Skeletal muscle satellite cell (primary cell): ENCODE data around the gene TOB2.
"Not testable (repeated sequence)": the region's sequence is repeated elsewhere in the genome, so short reads cannot be mapped to it uniquely, and the experiment has no call there.

Experiments used
- H3K27me3 ChIP-seq: 2 replicates; pipeline ENCODE4 v1.7.0; 2013; ENCODE audit warnings: low read length; ENCODE audit not compliant: control insufficient read depth, insufficient read depth
- H3K36me3 ChIP-seq: 2 replicates; pipeline ENCODE4 v1.7.0; 2013; ENCODE audit warnings: mild to moderate bottlenecking, control low read depth, low read length; ENCODE audit not compliant: insufficient read depth
- H3K4me1 ChIP-seq: 2 replicates; pipeline ENCODE4 v1.7.0; 2013; ENCODE audit warnings: low read length; ENCODE audit not compliant: control insufficient read depth, insufficient read depth
- H3K4me2 ChIP-seq: 2 replicates; pipeline ENCODE4 v1.7.0; 2013; ENCODE audit warnings: mild to moderate bottlenecking, low read length
- H3K4me3 ChIP-seq: 2 replicates; pipeline ENCODE4 v1.7.0; 2013; ENCODE audit warnings: low read length
- H3K9ac ChIP-seq: 2 replicates; pipeline ENCODE4 v1.7.0; 2013; ENCODE audit warnings: mild to moderate bottlenecking, low read depth, low read length, moderate library complexity
- H3K9me3 ChIP-seq: replicated peaks from 2 replicates; pipeline ENCODE4 v1.7.0; 2013; ENCODE audit warnings: mild to moderate bottlenecking, control low read depth, low read length

The TOB2 gene

GRCh38 chr22:41435560-41435959 lies 11.0 kb downstream of the TOB2 start:
- H3K36me3 ChIP-seq: peaks cover 65% of the 10 kb centered on the region
- no peak overlapping the region for H3K9ac ChIP-seq
- H3K4me1 ChIP-seq: peaks cover 5% of the 10 kb centered on the region
- no peak overlapping the region for H3K4me2 ChIP-seq
- H3K9me3 ChIP-seq: no peaks in the 10 kb centered on the region
- no peak overlapping the region for H3K4me3 ChIP-seq
- H3K27me3 ChIP-seq: no peaks in the 10 kb centered on the region

GRCh38 chr22:41434361-41435003 lies 12.1 kb downstream of the TOB2 start:
- H3K4me3 ChIP-seq, H3K4me2 ChIP-seq, H3K9ac ChIP-seq, H3K4me1 ChIP-seq, H3K9me3 ChIP-seq, H3K27me3 ChIP-seq: not testable (repeated sequence)
- H3K36me3 ChIP-seq: peaks cover 62% of the 10 kb centered on the region

GRCh38 chr22:41433480-41433879 lies 13.1 kb downstream of the TOB2 start:
- H3K4me3 ChIP-seq, H3K9me3 ChIP-seq, H3K4me1 ChIP-seq, H3K27me3 ChIP-seq, H3K9ac ChIP-seq, H3K4me2 ChIP-seq: not testable (repeated sequence)
- H3K36me3 ChIP-seq: peaks cover 54% of the 10 kb centered on the region

GRCh38 chr22:41431656-41432055 lies 14.9 kb downstream of the TOB2 start:
- no peak overlapping the region for H3K9ac ChIP-seq
- peaks cover 41% of the 10 kb centered on the region for H3K36me3 ChIP-seq
- H3K4me2 ChIP-seq: no peak overlapping the region
- no peak overlapping the region for H3K4me3 ChIP-seq
- H3K4me1 ChIP-seq: no peaks in the 10 kb centered on the region
- H3K27me3 ChIP-seq: no peaks in the 10 kb centered on the region
- no peaks in the 10 kb centered on the region for H3K9me3 ChIP-seq

- Histone ChIP-seq H3K4me2 (no peak overlapping the region), H3K4me1 (no peaks in the 10 kb centered on the region), H3K9me3 (no peaks in the 10 kb centered on the region), H3K9ac (no peak overlapping the region), H3K27me3 (no peaks in the 10 kb centered on the region), H3K36me3 (peaks cover 25% of the 10 kb centered on the region), H3K4me3 (no peak overlapping the region)
These were observed 16.7 kb downstream of the TOB2 start for GRCh38 chr22:41429951-41430332.

GRCh38 chr22:41429232-41429950 lies 17.2 kb downstream of the TOB2 start:
- H3K27me3 ChIP-seq: no peaks in the 10 kb centered on the region
- no peak overlapping the region for H3K4me3 ChIP-seq
- no peak overlapping the region for H3K4me2 ChIP-seq
- no peaks in the 10 kb centered on the region for H3K4me1 ChIP-seq
- peaks cover 20% of the 10 kb centered on the region for H3K36me3 ChIP-seq
- no peaks in the 10 kb centered on the region for H3K9me3 ChIP-seq
- H3K9ac ChIP-seq: no peak overlapping the region

GRCh38 chr22:41425660-41426365 lies 20.8 kb downstream of the TOB2 start:
- no peak overlapping the region for H3K4me2 ChIP-seq
- H3K9ac ChIP-seq: no peak overlapping the region
- H3K9me3 ChIP-seq: no peaks in the 10 kb centered on the region
- H3K4me1 ChIP-seq: no peaks in the 10 kb centered on the region
- no peaks in the 10 kb centered on the region for H3K27me3 ChIP-seq
- H3K4me3 ChIP-seq: no peak overlapping the region
- no peaks in the 10 kb centered on the region for H3K36me3 ChIP-seq

- H3K27me3 ChIP-seq: no peaks in the 10 kb centered on the region
- H3K9ac ChIP-seq: no peak overlapping the region
- no peak overlapping the region for H3K4me2 ChIP-seq
- H3K4me3 ChIP-seq: no peak overlapping the region
- H3K9me3 ChIP-seq: no peaks in the 10 kb centered on the region
- H3K4me1 ChIP-seq: peaks cover 21% of the 10 kb centered on the region
- H3K36me3 ChIP-seq: no peaks in the 10 kb centered on the region
These were observed 27.9 kb downstream of the TOB2 start for GRCh38 chr22:41418717-41419116.

GRCh38 chr22:41417622-41418390 lies 28.8 kb downstream of the TOB2 start:
- H3K4me3 ChIP-seq: peak overlapping the region; percentile 5
- peak overlapping the region; percentile 57 for H3K4me2 ChIP-seq
- no peaks in the 10 kb centered on the region for H3K27me3 ChIP-seq
- H3K9ac ChIP-seq: peak overlapping the region; percentile 7
- peaks cover 24% of the 10 kb centered on the region for H3K4me1 ChIP-seq
- no peaks in the 10 kb centered on the region for H3K36me3 ChIP-seq
- no peaks in the 10 kb centered on the region for H3K9me3 ChIP-seq

GRCh38 chr22:41415554-41415953 lies 31.0 kb downstream of the TOB2 start:
- Histone ChIP-seq H3K4me2 (no peak overlapping the region), H3K9me3 (no peaks in the 10 kb centered on the region), H3K4me3 (no peak overlapping the region), H3K27me3 (no peaks in the 10 kb centered on the region), H3K9ac (no peak overlapping the region), H3K4me1 (peaks cover 39% of the 10 kb centered on the region), H3K36me3 (no peaks in the 10 kb centered on the region)
